ENCODE measurements around the gene PXMP4.

- TF ChIP-seq POLR2A (conservative IDR thresholded peaks at IDR 0.05), result no peak
- TF ChIP-seq DEAF1 (CRISPR knock-in tag; IDR thresholded peaks at IDR 0.05), result no peak
Observed at GRCh38 chr20:33675136-33675959, 44.8 kb downstream of the PXMP4 start.
